A549 (cell line): ENCODE results near the gene ZNF511. TPM values are rescaled to one million over a fixed set of nuclear protein-coding genes. Genes with fewer than 3 reads are reported as not detected.

Experiments used
- ATAC-seq, 2 experiments: fragments of 200-7000 bp in 1 of 2; fragments of >200 bp in 1 of 2; cut with Nextera tagmentation in 1 of 2; cut with Tn5 transposase in 1 of 2; 3 replicates each; pipeline versions ENCODE4 v1.8.0 to v1.9.1; 2018 to 2020; ENCODE audit warnings: mild to moderate bottlenecking in 1 of 2, moderate library complexity in 1 of 2
- CTCF ChIA-PET: fragments of 300-600 bp; sonication (Branson Sonifier 250); formaldehyde crosslinking; extraction: SDS; loops from one replicate; lab custom pipeline; 2021; ENCODE audit warnings: antibody characterized with exemption, inconsistent platforms; lab: Yijun Ruan, JAX
- POLR2A ChIA-PET: fragments of 350-600 bp; formaldehyde crosslinking; extraction: SDS; loops from one replicate; lab custom pipeline; 2021; ENCODE audit warnings: antibody characterized with exemption, inconsistent platforms; lab: Yijun Ruan, JAX
- DNase-seq, 2 experiments: peaks; one replicate each; pipeline versions ENCODE4 v3.0.0 to v3.0.0-alpha.2; 2011 to 2016; ENCODE audit warnings: low read depth in 1 of 2, low spot score in 1 of 2
- FAIRE-seq: peaks from 2 replicates; lab custom pipeline; 2011; peaks lifted over from hg19 to GRCh38; lab: Jason Lieb, UNC
- H3K27ac ChIP-seq, 2 experiments: fragments of >200 bp; sonication (Bioruptor Twin); formaldehyde crosslinking; 3 replicates each; pipeline ENCODE4 v1.5.1; 2016 to 2017
- H3K4me1 ChIP-seq: fragments of >200 bp; sonication (Bioruptor Twin); formaldehyde crosslinking; 3 replicates; pipeline ENCODE4 v1.6.1; 2016
- H3K4me2 ChIP-seq: fragments of >200 bp; sonication (Bioruptor Twin); formaldehyde crosslinking; 3 replicates; pipeline ENCODE4 v1.6.1; 2016
- H3K4me3 ChIP-seq: fragments of >200 bp; sonication (Bioruptor Twin); formaldehyde crosslinking; 3 replicates; pipeline ENCODE4 v1.5.1; 2016
- H3K9me3 ChIP-seq: fragments of >200 bp; sonication (Bioruptor Twin); formaldehyde crosslinking; 3 replicates; pipeline ENCODE4 v1.6.1; 2016
- CBX2 ChIP-seq: fragments of 200-600 bp; sonication (generic); IDR thresholded peaks from 2 replicates; pipeline ENCODE4 v1.6.1; 2016; ENCODE audit warnings: low read depth, mild to moderate bottlenecking, borderline replicate concordance
- CEBPB ChIP-seq, 2 experiments: fragments of >200 bp in 1 of 2; sonication (Bioruptor Twin) in 1 of 2; formaldehyde crosslinking in 1 of 2; IDR thresholded peaks; 2 replicates each; pipeline ENCODE4 v1.6.1; 2012 to 2016
- CHD4 ChIP-seq: fragments of 200-600 bp; sonication (generic); IDR thresholded peaks from 2 replicates; pipeline ENCODE4 v1.6.1; 2016; ENCODE audit warnings: antibody characterized with exemption, mild to moderate bottlenecking, borderline replicate concordance
- CTCF ChIP-seq: fragments of >200 bp; sonication (Bioruptor Twin); formaldehyde crosslinking; IDR thresholded peaks from 3 replicates; pipeline ENCODE4 v1.5.1; 2016
- FOSB ChIP-seq: fragments of 250-450 bp; sonication (Bioruptor Pico); IDR thresholded peaks from 2 replicates; pipeline ENCODE4 v1.5.0; 2020; ENCODE audit warnings: mild to moderate bottlenecking, moderate library complexity
- HDAC2 ChIP-seq: fragments of 200-600 bp; sonication (generic); IDR thresholded peaks from 2 replicates; pipeline ENCODE4 v1.6.1; 2016
- HOXA7 ChIP-seq: fragments of 250-450 bp; sonication (Bioruptor Pico); IDR thresholded peaks from 2 replicates; pipeline ENCODE4 v1.5.0; 2020; ENCODE audit warnings: mild to moderate bottlenecking, moderate library complexity
- HOXB13 ChIP-seq: fragments of 250-450 bp; sonication (Bioruptor Pico); IDR thresholded peaks from 2 replicates; pipeline ENCODE4 v1.5.0; 2020; ENCODE audit warnings: low read depth, mild to moderate bottlenecking, moderate library complexity
- HOXB5 ChIP-seq: fragments of 250-450 bp; sonication (Bioruptor Pico); IDR thresholded peaks from 2 replicates; pipeline ENCODE4 v1.5.0; 2020; ENCODE audit warnings: mild to moderate bottlenecking, moderate library complexity
- JUN ChIP-seq, 2 experiments: fragments of >200 bp; sonication (Bioruptor Twin); formaldehyde crosslinking; IDR thresholded peaks; 2 replicates in 1 of 2; 3 replicates in 1 of 2; pipeline ENCODE4 v1.6.1; 2016 to 2017
- JUNB ChIP-seq: fragments of >200 bp; sonication (Bioruptor Twin); formaldehyde crosslinking; IDR thresholded peaks from 2 replicates; pipeline ENCODE4 v1.6.1; 2016
- NFE2L2 ChIP-seq: fragments of 150-350 bp; conservative IDR thresholded peaks from 2 replicates; pipeline ENCODE4 v1.6.1; 2014; ENCODE audit warnings: low read length
- POLR2A ChIP-seq: IDR thresholded peaks from 2 replicates; pipeline ENCODE4 v1.6.1; 2012; ENCODE audit warnings: mild to moderate bottlenecking, low read length
- RARB ChIP-seq: fragments of 250-450 bp; sonication (Bioruptor Pico); IDR thresholded peaks from 2 replicates; pipeline ENCODE4 v1.8.0; 2021; ENCODE audit warnings: mild to moderate bottlenecking, moderate library complexity
- RCOR1 ChIP-seq: fragments of 150-350 bp; IDR thresholded peaks from 2 replicates; pipeline ENCODE4 v1.6.1; 2014; ENCODE audit warnings: antibody characterized with exemption, low read length, low read depth
- RNF2 ChIP-seq: fragments of 200-600 bp; sonication (generic); IDR thresholded peaks from 2 replicates; pipeline ENCODE4 v1.6.1; 2016; ENCODE audit warnings: low read depth, mild to moderate bottlenecking, antibody characterized with exemption, moderate library complexity, borderline replicate concordance
- TP53 ChIP-seq: fragments of 250-450 bp; sonication (Bioruptor Pico); IDR thresholded peaks from 2 replicates; pipeline ENCODE4 v1.5.0; 2021; ENCODE audit warnings: mild to moderate bottlenecking, moderate library complexity
- ZC3H11A ChIP-seq: fragments of 450-650 bp; IDR thresholded peaks from 2 replicates; pipeline ENCODE4 v1.6.1; 2014; ENCODE audit warnings: antibody characterized with exemption, mild to moderate bottlenecking
- ZSCAN20 ChIP-seq: fragments of 250-450 bp; sonication (Bioruptor Pico); IDR thresholded peaks from 2 replicates; pipeline ENCODE4 v1.8.0; 2022; ENCODE audit warnings: mild to moderate bottlenecking, moderate library complexity
- WGBS: methylation state at CpG from one replicate; pipeline ENCODE4 v1.1.6; 2017; ENCODE audit errors: missing lambda C conversion rate; 5-methylcytosine and 5-hydroxymethylcytosine counted together
- polyA plus RNA-seq, 4 experiments: library from polyadenylated mRNA; depleted of rRNA in 3 of 4; stranded (reverse); fragments of >200 nt; fragmentation: RNase III in 1 of 4; extraction: RNeasy Plus Mini Kit Qiagen cat#74134 plus additional on column Dnase treatment in 1 of 4; gene quantifications; 2 replicates in 3 of 4; 3 replicates in 1 of 4; pipeline ENCODE4 v1.2.3, GENCODE V29; 2011 to 2017
- TF ChIP-seq, protein P1 (sequence below): IDR thresholded peaks from 2 replicates; pipeline ENCODE4 v1.6.1; 2012
- TF ChIP-seq, protein P2 (sequence below): fragments of 250-450 bp; sonication (Bioruptor Pico); IDR thresholded peaks from 2 replicates; pipeline ENCODE4 v1.5.0; 2021; ENCODE audit warnings: mild to moderate bottlenecking, moderate library complexity, borderline replicate concordance

The ZNF511 gene
- polyA plus RNA-seq, 2 of the 4 experiments (the other 2 are of a cell fraction), result 40.2 to 43.6 TPM

DNA sequence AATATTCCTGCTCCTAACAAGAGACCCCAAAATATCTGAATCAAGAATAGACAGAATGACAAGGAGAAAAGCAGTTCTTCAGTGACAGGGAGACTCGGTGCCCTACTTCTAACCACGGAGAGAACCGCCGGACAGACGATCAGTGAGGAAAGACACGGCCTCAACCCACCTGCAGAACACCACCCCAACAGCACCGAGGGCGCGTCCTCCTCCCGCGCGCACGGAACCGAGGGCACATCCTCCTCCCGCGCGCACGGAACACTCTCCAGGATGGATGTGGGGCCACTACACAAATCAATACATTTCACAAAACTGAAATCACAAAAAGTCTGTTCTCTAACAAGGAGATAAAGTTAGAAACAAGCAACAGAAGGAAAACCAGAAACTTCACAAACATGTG, 22.3 kb upstream of the ZNF511 start:
- Histone ChIP-seq H3K4me1 (no peaks in the 10 kb centered on the region), H3K4me2 (no peak overlapping the region), H3K4me3 (no peak overlapping the region), H3K27ac (no peak overlapping the region), H3K9me3 (no peaks in the 10 kb centered on the region)
- ATAC-seq, result no peak
- 91% methylated on average over 18 of the region's 18 CpGs for WGBS
- ChIA-PET POLR2A (no interaction called here), CTCF (interaction anchor here (2.2 kb wide), 1 partner anchor 13 kb away, joined by 5 read pairs; no protein-coding TSS in a partner anchor)
- DNase-seq, result no peak
- FAIRE-seq, result no peak
- TF ChIP-seq RARB (no peak), JUNB (no peak)

DNA sequence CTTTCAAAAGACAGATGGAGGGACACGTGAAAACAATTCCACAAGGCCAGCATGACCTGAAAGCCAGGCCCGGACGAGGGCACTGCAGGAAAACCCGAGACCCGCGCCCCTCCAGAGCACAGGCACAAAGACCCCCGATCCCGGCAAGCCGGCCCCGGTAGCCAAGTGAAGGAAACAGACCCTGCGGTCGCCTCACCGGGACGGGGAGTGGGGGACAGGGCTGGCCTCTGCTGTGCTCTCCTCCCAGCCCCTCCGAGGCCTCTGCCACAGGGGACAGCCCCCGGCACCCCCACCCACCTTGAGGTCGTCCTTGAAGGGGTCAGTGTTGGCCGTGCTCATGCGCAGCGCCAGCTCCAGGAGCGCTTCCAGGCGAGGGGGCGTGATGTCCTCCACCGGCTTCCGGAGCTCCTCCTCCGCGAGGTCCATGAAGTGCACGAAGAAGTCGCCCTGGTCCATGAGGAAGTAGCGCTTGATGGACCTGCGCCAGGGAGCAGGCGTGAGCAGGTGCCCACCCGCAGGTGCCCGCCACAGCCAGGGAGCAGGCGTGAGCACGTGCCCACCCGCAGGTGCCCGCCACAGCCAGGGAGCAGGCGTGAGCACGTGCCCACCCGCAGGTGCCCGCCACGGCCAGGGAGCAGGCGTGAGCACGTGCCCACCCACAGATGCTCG, 20.7 kb upstream of the ZNF511 start:
- H3K4me1 ChIP-seq, result peaks cover 2% of the 10 kb centered on the region; the same call in 2 of the 3 replicates
- ChIA-PET CTCF (interaction anchor here (1.1 to 2.2 kb wide), 7 partner anchors 12 to 151 kb away, joined by 3 to 5 read pairs (median 3); no protein-coding TSS in a partner anchor), POLR2A (no interaction called here)
- ATAC-seq (no peak), DNase-seq (no peak), FAIRE-seq (no peak)
- H3K9me3 ChIP-seq, result no peaks in the 10 kb centered on the region
- no peak overlapping the region for H3K27ac ChIP-seq
- H3K4me2 ChIP-seq, result no peak overlapping the region
- TF ChIP-seq ZSCAN20 (CRISPR knock-in tag), result no peak
- no peak for TF ChIP-seq POLR2A
- no peak for TF ChIP-seq RARB
- no peak for TF ChIP-seq RNF2
- no peak for TF ChIP-seq FOSB
- TF ChIP-seq CTCF, result no peak
- TF ChIP-seq CEBPB (IDR thresholded peaks at IDR 0.05), result no peak
- TF ChIP-seq ZC3H11A, result no peak
- TF ChIP-seq HOXB5 (CRISPR knock-in tag), result no peak
- no peak for TF ChIP-seq TP53 (CRISPR knock-in tag)
- no peak for TF ChIP-seq NFE2L2
- TF ChIP-seq HOXB13 (CRISPR knock-in tag), result no peak
- TF ChIP-seq, protein P1, sequence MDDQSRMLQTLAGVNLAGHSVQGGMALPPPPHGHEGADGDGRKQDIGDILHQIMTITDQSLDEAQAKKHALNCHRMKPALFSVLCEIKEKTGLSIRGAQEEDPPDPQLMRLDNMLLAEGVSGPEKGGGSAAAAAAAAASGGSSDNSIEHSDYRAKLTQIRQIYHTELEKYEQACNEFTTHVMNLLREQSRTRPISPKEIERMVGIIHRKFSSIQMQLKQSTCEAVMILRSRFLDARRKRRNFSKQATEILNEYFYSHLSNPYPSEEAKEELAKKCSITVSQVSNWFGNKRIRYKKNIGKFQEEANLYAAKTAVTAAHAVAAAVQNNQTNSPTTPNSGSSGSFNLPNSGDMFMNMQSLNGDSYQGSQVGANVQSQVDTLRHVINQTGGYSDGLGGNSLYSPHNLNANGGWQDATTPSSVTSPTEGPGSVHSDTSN, result no peak
- TF ChIP-seq RCOR1, result no peak
- TF ChIP-seq HDAC2, result no peak
- TF ChIP-seq, protein P2, sequence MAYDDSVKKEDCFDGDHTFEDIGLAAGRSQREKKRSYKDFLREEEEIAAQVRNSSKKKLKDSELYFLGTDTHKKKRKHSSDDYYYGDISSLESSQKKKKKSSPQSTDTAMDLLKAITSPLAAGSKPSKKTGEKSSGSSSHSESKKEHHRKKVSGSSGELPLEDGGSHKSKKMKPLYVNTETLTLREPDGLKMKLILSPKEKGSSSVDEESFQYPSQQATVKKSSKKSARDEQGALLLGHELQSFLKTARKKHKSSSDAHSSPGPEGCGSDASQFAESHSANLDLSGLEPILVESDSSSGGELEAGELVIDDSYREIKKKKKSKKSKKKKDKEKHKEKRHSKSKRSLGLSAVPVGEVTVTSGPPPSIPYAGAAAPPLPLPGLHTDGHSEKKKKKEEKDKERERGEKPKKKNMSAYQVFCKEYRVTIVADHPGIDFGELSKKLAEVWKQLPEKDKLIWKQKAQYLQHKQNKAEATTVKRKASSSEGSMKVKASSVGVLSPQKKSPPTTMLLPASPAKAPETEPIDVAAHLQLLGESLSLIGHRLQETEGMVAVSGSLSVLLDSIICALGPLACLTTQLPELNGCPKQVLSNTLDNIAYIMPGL (CRISPR knock-in tag), result no peak
- no peak for TF ChIP-seq JUN (IDR thresholded peaks at IDR 0.05)
- no peak overlapping the region for H3K4me3 ChIP-seq
- WGBS, result 93% methylated on average over 22 of the region's 46 CpGs

- no peak overlapping the region for H3K4me2 ChIP-seq
- H3K4me1 ChIP-seq, result peaks cover 9% of the 10 kb centered on the region; the same call in 2 of the 3 replicates
- ATAC-seq, result no peak
- no peak for DNase-seq
- 95% methylated on average over 20 of the region's 24 CpGs for WGBS
- ChIA-PET POLR2A (no interaction called here), CTCF (no interaction called here)
- H3K27ac ChIP-seq, result no peak overlapping the region
- TF ChIP-seq CHD4 (no peak), HOXA7 (CRISPR knock-in tag) (no peak), CBX2 (no peak)
- TF ChIP-seq, protein P1, result no peak
- H3K9me3 ChIP-seq, result no peaks in the 10 kb centered on the region
- no peak for FAIRE-seq
- no peak overlapping the region for H3K4me3 ChIP-seq
These were observed 19.0 kb upstream of the ZNF511 start for GRCh38 chr10:133289761-133290160.
